ENCODE results near the gene MAP2. TPM values are rescaled to one million over a fixed set of nuclear protein-coding genes. Genes with fewer than 3 reads are reported as not detected.

Gene MAP2
- total and polyA plus RNA-seq, 2 of the 8 experiments (the other 6 are each of a cell fraction or from before 2014, with no cell fraction given), result 5.9 to 9.4 TPM

DNA sequence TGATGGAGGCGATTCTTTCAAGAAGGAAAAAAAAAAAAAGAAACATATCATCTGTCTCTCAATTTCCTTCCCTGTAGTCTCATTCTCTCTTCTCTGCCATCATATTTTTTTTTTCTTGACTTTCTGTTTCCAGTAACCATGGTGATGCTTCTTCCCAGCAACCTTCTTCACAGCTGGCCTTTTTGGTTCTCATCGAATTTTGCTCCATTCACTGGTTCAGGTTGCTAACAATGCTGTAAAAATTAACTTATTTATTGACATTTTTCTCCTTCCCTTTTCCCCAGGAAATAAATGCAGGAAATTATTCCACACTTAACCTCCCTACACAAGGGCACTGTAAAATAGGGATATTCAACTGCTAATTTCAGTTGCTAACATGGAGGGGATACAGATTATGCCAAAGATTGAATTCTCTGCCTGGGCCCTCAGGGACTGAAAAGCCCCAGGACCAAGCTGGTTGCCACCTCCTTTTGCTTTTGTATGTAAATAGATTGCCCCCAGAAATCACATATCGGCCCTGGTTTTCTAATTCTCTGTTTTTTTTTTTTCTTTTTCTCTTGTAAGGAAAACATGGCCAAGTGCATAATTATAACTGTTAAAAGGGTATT, 154.7 kb downstream of the MAP2 start:
- Histone ChIP-seq H3K36me3 (ENCODE audit: control insufficient read depth in 2 of 4, insufficient read depth in 4 of 4, low read length in 3 of 4) (no peaks in the 10 kb centered on the region), H4K91ac (replicated peaks; ENCODE audit: insufficient read length, low read length) (no peak overlapping the region), H3K79me2 (ENCODE audit: control insufficient read depth in 1 of 2, insufficient read depth in 2 of 2, low read length in 2 of 2) (no peaks in the 10 kb centered on the region), H3K14ac (ENCODE audit: insufficient read length) (no peak overlapping the region), H3K56ac (replicated peaks; ENCODE audit: insufficient read length, low read depth, low read length) (no peak overlapping the region), H2BK20ac (ENCODE audit: low read length) (no peak overlapping the region), H3K79me1 (ENCODE audit: low read depth, low read length) (no peaks in the 10 kb centered on the region), H2BK5ac (ENCODE audit: low read depth, low read length) (no peak overlapping the region), H3K4me3 (ENCODE audit: extremely low read depth in 1 of 4, insufficient read depth in 2 of 4, low read depth in 3 of 4, low read length in 4 of 4) (no peak overlapping the region), H4K8ac (ENCODE audit: extremely low read depth, insufficient read depth, low read length) (no peak overlapping the region), H2BK15ac (ENCODE audit: low read length) (no peak overlapping the region), H3K4me2 (ENCODE audit: insufficient read depth in 1 of 2, low read depth in 2 of 2, low read length in 2 of 2) (no peak overlapping the region), H3K4ac (replicated peaks; ENCODE audit: insufficient read length, low read depth, low read length) (no peak overlapping the region), H3K18ac (ENCODE audit: extremely low read depth, low read length) (no peak overlapping the region), H4K5ac (ENCODE audit: insufficient read length, low read depth, low read length) (no peak overlapping the region), H3K23ac (ENCODE audit: insufficient read length) (no peak overlapping the region), H2AFZ (ENCODE audit: low read length) (no peak overlapping the region), H2BK12ac (ENCODE audit: low read depth, low read length) (no peak overlapping the region), H3K27me3 (replicated peaks in 1 of 4; ENCODE audit: control insufficient read depth in 3 of 4, extremely low read depth in 1 of 4, insufficient read depth in 3 of 4, low read length in 3 of 4) (no peaks in the 10 kb centered on the region), H4K20me1 (replicated peaks in 1 of 2; ENCODE audit: control insufficient read depth in 1 of 2, insufficient read depth in 2 of 2, low read length in 2 of 2) (no peaks in the 10 kb centered on the region), H3K9me3 (ENCODE audit: insufficient read depth in 2 of 2, low read depth in 1 of 2, low read length in 1 of 2) (no peaks in the 10 kb centered on the region), H3K27ac (ENCODE audit: low read depth, low read length) (no peak overlapping the region), H3K4me1 (replicated peaks in 1 of 4; ENCODE audit: control insufficient read depth in 3 of 4, insufficient read depth in 4 of 4, low read length in 3 of 4) (peaks cover 0 to 11% (median 5%) of the 10 kb centered on the region in 4 experiments; a peak in 5 of 7 replicates), H3K23me2 (ENCODE audit: low read depth, low read length) (no peaks in the 10 kb centered on the region; the same call in 1 of the 2 replicates), H2BK120ac (replicated peaks; ENCODE audit: low read depth, low read length) (no peak overlapping the region), H2AK5ac (ENCODE audit: low read depth, low read length) (no peak overlapping the region), H3K9ac (replicated peaks in 1 of 4; ENCODE audit: extremely low read depth in 1 of 4, low read depth in 3 of 4, low read length in 3 of 4) (no peak overlapping the region)
- WGBS, 2 experiments (ENCODE audit: extremely low coverage in 1 of 2, insufficient coverage in 1 of 2, insufficient read length in 1 of 2, insufficient replicate concordance in 2 of 2, low coverage in 1 of 2, low lambda C conversion rate in 2 of 2, missing lambda C conversion rate in 1 of 2), result 67% methylated on average over 3 of the region's 3 CpGs; no CpG with 5 or more reads in 1 of the 2 experiments
- no peak for DNase-seq (ENCODE audit: low read depth in 1 of 2, low spot score in 2 of 2)
- CTCF ChIA-PET (ENCODE audit: partially characterized antibody), result interaction anchor here (0.6 to 3.7 kb wide), 11 partner anchors 9 to 1081 kb away, joined by 3 to 22 read pairs (median 4); partner anchors contain the start of gene MAP2
- POLR2A ChIA-PET (ENCODE audit: partially characterized antibody), result no interaction called here
- FAIRE-seq, result no peak
- TF ChIP-seq GABPA (IDR thresholded peaks at IDR 0.05; ENCODE audit: borderline replicate concordance, insufficient read depth, low read length), result no peak
- TF ChIP-seq KDM5A (IDR thresholded peaks at IDR 0.05; ENCODE audit: low read length), result no peak
- TF ChIP-seq ATF3 (IDR thresholded peaks at IDR 0.05; ENCODE audit: insufficient read depth, low read depth, low read length), result no peak
- no peak for TF ChIP-seq TAF7 (optimal IDR thresholded peaks at IDR 0.05; ENCODE audit: borderline replicate concordance, low read depth, low read length)
- TF ChIP-seq SUZ12 (IDR thresholded peaks at IDR 0.05; ENCODE audit: low read length), result no peak
- TF ChIP-seq SP2 (IDR thresholded peaks at IDR 0.05; ENCODE audit: low read length), result no peak
- TF ChIP-seq TCF12 (IDR thresholded peaks at IDR 0.05; ENCODE audit: low read depth, low read length), result no peak
- no peak for TF ChIP-seq POLR2AphosphoS5 (IDR thresholded peaks at IDR 0.05; ENCODE audit: low read depth, low read length)
- no peak for TF ChIP-seq RFX5 (IDR thresholded peaks at IDR 0.05; ENCODE audit: borderline replicate concordance, low read depth, low read length)
- no peak for TF ChIP-seq TBP (IDR thresholded peaks at IDR 0.05; ENCODE audit: low read depth, low read length)
- TF ChIP-seq PHF8 (conservative IDR thresholded peaks at IDR 0.05; ENCODE audit: low read depth, low read length), result no peak
- TF ChIP-seq EZH2 (IDR thresholded peaks at IDR 0.05; ENCODE audit: low read depth, low read length, severe bottlenecking), result no peak
- no peak for TF ChIP-seq HDAC6 (IDR thresholded peaks at IDR 0.05; ENCODE audit: low read depth, low read length)

Measured in H1 (cell line).